PC-3 (cell line): Measurements from ENCODE around the gene ARHGAP27.

Experiments used
- CTCF ChIP-seq: fragments of 300-600 bp; sonication (generic); conservative IDR thresholded peaks from 2 replicates; pipeline ENCODE4 v1.5.1; 2017; ENCODE audit warnings: antibody characterized with exemption, low read depth, mild to moderate bottlenecking, low read length
- EZH2phosphoT487 ChIP-seq: fragments of 300-600 bp; sonication (generic); IDR thresholded peaks from 2 replicates; pipeline ENCODE4 v1.6.1; 2018; ENCODE audit warnings: mild to moderate bottlenecking, antibody characterized with exemption, low read length, borderline replicate concordance

GRCh38 chr17:45435481-45435880 lies 2.8 kb upstream of the ARHGAP27 start:
- TF ChIP-seq CTCF (no peak), EZH2phosphoT487 (no peak)
